ENCODE results near the gene P2RX5.
A peak's percentile ranks its signal among the peaks of the same experiment; 100 is the strongest.

Gene P2RX5

GRCh38 chr17:3639981-3640596 lies 55.9 kb downstream of the P2RX5 start:
- H3K36me3 ChIP-seq (ENCODE audit: control insufficient read depth in 2 of 2, insufficient read depth in 1 of 2, low read length in 2 of 2), result peaks cover 4 to 28% of the 10 kb centered on the region in 2 experiments; a peak in 2 of 3 replicates
- peaks cover 2% of the 10 kb centered on the region for H3K4me1 ChIP-seq (ENCODE audit: control insufficient read depth, insufficient read depth, low read length)
- H3K27ac ChIP-seq (ENCODE audit: extremely low read depth, low read depth, low read length), result no peak overlapping the region
- POLR2A ChIA-PET, result interaction anchor here (0.9 kb wide), 1 partner anchor 20 kb away, joined by 5 read pairs; no protein-coding TSS in a partner anchor
- H3K4me3 ChIP-seq (ENCODE audit: low read depth, low read length), result no peak overlapping the region
- CTCF ChIA-PET, result interaction anchor here (0.6 kb wide), 2 partner anchors 18 to 1096 kb away, joined by 3 read pairs; no protein-coding TSS in a partner anchor
- H3K9me3 ChIP-seq (ENCODE audit: control insufficient read depth, insufficient read depth, low read depth, low read length), result no peaks in the 10 kb centered on the region
- TF ChIP-seq ZNF335 (tag by site-specific recombination; conservative IDR thresholded peaks at IDR 0.05), result 0 out of 2 replicates have a peak, but pooled peaks have one; percentile 9
- TF ChIP-seq ZNF629 (tag by site-specific recombination; IDR thresholded peaks at IDR 0.05), result 0 out of 2 replicates have a peak, but pooled peaks have one; percentile 25
- TF ChIP-seq ZNF692 (tag by site-specific recombination; IDR thresholded peaks at IDR 0.05), result no peak
- peak; percentile 48 for TF ChIP-seq ZBTB17 (tag by site-specific recombination; IDR thresholded peaks at IDR 0.05)

- 0 out of 2 replicates have a peak, but pooled peaks have one; percentile 2 for TF ChIP-seq BCL11B (tag by site-specific recombination; IDR thresholded peaks at IDR 0.05; ENCODE audit: low read depth)
- TF ChIP-seq ZNF335 (tag by site-specific recombination; conservative IDR thresholded peaks at IDR 0.05), result peak; percentile 76
- peak; percentile 45; the same call in 1 of the 2 replicates for TF ChIP-seq ZBTB20 (tag by site-specific recombination; IDR thresholded peaks at IDR 0.05)
- no peak for TF ChIP-seq ZBTB8A (tag by site-specific recombination; IDR thresholded peaks at IDR 0.05)
- no peak for TF ChIP-seq ZNF324 (tag by site-specific recombination; IDR thresholded peaks at IDR 0.05)
- TF ChIP-seq WT1 (tag by site-specific recombination; IDR thresholded peaks at IDR 0.05), result no peak
- 0 out of 2 replicates have a peak, but pooled peaks have one; percentile 23 for TF ChIP-seq PATZ1 (tag by site-specific recombination; IDR thresholded peaks at IDR 0.05)
- no peak for TF ChIP-seq ZNF555 (tag by site-specific recombination; conservative IDR thresholded peaks at IDR 0.05)
- TF ChIP-seq PRDM10 (tag by site-specific recombination; IDR thresholded peaks at IDR 0.05), result peak; percentile 71; the same call in 1 of the 2 replicates
- no peak for TF ChIP-seq ZFP41 (tag by site-specific recombination; IDR thresholded peaks at IDR 0.05; ENCODE audit: borderline replicate concordance)
- TF ChIP-seq ZXDB (tag by site-specific recombination; IDR thresholded peaks at IDR 0.05), result no peak
- 0 out of 2 replicates have a peak, but pooled peaks have one; percentile 8 for TF ChIP-seq ZNF391 (tag by site-specific recombination; IDR thresholded peaks at IDR 0.05; ENCODE audit: borderline replicate concordance, low read depth)
- H3K27ac ChIP-seq (ENCODE audit: extremely low read depth, low read depth, low read length), result peak overlapping the region; percentile 83; the same call in 1 of the 2 replicates
- H3K36me3 ChIP-seq (ENCODE audit: control insufficient read depth in 2 of 2, insufficient read depth in 1 of 2, low read length in 2 of 2), result peaks cover 4 to 26% of the 10 kb centered on the region in 2 experiments; a peak in 2 of 3 replicates
- H3K4me1 ChIP-seq (ENCODE audit: control insufficient read depth, insufficient read depth, low read length), result peaks cover 2% of the 10 kb centered on the region
- ChIA-PET CTCF (interaction anchor here (0.7 to 1.4 kb wide), 3 partner anchors 10 to 788 kb away, joined by 3 to 5 read pairs (median 4); no protein-coding TSS in a partner anchor), POLR2A (interaction anchor here (0.8 to 3.8 kb wide), 18 partner anchors 9 to 870 kb away, joined by 3 to 75 read pairs (median 4); partner anchors contain the start of genes EMC6, HASPIN, NCBP3 and TAX1BP3)
- H3K9me3 ChIP-seq (ENCODE audit: control insufficient read depth, insufficient read depth, low read depth, low read length), result no peaks in the 10 kb centered on the region
- H3K4me3 ChIP-seq (ENCODE audit: low read depth, low read length), result peak overlapping the region; percentile 96
Measured at GRCh38 chr17:3636908-3637373, 59.0 kb downstream of the P2RX5 start.

Data from HEK293 (cell line).